ENCODE results near the gene EXOC3.

Gene EXOC3

DNA sequence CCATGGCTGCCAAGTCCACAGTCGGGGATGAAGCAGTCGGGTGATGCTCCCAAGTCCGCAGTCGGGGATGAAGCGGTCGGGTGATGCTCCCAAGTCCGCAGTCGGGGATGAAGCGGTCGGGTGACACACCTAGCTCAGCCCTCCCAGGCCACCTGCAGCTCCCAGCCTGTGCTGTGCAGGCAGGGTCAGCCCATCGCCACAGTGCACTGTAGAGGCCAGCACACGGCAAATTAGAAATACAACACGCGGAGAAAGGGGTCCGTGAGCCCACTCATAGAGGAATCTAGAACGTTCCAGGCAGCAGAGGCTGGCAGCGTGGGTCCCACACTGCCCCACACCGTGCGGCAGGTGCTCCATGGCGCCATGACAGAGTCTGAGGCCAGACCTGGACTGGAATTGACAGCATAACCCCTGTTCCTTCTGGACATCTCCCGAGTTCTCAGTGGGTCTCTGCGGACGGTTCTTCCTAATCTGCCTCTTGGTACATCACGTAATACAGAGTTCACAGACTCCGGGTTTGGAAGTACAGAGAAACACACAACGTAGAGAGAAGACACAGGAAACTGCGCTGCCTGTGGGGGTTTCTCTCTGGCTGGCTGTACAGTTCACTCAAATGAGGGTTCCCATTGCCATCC, 7.7 kb upstream of the EXOC3 start:
- no peak overlapping the region for H3K4me3 Mint-ChIP-seq
- H3K9me3 Mint-ChIP-seq = no peaks in the 10 kb centered on the region
- H3K36me3 Mint-ChIP-seq (ENCODE audit: low read depth) = no peaks in the 10 kb centered on the region
- no peaks in the 10 kb centered on the region for H3K4me1 Mint-ChIP-seq
- H3K27me3 Mint-ChIP-seq (ENCODE audit: low read depth) = peaks cover 3% of the 10 kb centered on the region
- TF ChIP-seq, protein P1, sequence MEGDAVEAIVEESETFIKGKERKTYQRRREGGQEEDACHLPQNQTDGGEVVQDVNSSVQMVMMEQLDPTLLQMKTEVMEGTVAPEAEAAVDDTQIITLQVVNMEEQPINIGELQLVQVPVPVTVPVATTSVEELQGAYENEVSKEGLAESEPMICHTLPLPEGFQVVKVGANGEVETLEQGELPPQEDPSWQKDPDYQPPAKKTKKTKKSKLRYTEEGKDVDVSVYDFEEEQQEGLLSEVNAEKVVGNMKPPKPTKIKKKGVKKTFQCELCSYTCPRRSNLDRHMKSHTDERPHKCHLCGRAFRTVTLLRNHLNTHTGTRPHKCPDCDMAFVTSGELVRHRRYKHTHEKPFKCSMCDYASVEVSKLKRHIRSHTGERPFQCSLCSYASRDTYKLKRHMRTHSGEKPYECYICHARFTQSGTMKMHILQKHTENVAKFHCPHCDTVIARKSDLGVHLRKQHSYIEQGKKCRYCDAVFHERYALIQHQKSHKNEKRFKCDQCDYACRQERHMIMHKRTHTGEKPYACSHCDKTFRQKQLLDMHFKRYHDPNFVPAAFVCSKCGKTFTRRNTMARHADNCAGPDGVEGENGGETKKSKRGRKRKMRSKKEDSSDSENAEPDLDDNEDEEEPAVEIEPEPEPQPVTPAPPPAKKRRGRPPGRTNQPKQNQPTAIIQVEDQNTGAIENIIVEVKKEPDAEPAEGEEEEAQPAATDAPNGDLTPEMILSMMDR (IDR thresholded peaks at IDR 0.05; ENCODE audit: unreplicated experiment in 3 of 3) = no peak
- peak overlapping the region in 1 of 3 experiments; percentile 10 for H3K27ac Mint-ChIP-seq

- no peak overlapping the region for H3K4me3 Mint-ChIP-seq
- no peaks in the 10 kb centered on the region for H3K9me3 Mint-ChIP-seq
- H3K4me1 Mint-ChIP-seq = no peaks in the 10 kb centered on the region
- H3K27me3 Mint-ChIP-seq (ENCODE audit: low read depth) = peaks cover 3% of the 10 kb centered on the region
- H3K36me3 Mint-ChIP-seq (ENCODE audit: low read depth) = no peaks in the 10 kb centered on the region
- H3K27ac Mint-ChIP-seq = no peak overlapping the region
- TF ChIP-seq, protein P1 (IDR thresholded peaks at IDR 0.05; ENCODE audit: unreplicated experiment in 3 of 3) = peak in 2 of 3 experiments; percentile 19 to 27
Observed at GRCh38 chr5:435961-436640, 6.9 kb upstream of the EXOC3 start.

DNA sequence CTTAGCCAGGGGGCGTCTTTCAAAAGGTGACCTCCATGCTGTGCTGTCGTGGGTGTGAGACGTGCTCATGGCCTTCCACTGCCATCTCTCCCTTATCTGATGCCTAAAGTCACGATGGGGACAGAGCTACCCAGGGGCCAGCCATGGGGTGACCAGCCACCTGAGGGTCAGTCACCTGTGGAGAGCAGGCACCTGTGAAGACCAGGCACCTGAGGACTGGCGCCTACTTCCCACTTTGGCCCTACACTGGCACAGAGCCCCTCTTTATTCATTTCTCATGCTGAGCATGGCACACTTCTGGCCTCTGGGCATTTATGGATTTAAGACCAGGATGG, 6.4 kb upstream of the EXOC3 start:
- peaks cover 3% of the 10 kb centered on the region for H3K27me3 Mint-ChIP-seq (ENCODE audit: low read depth)
- H3K4me3 Mint-ChIP-seq = no peak overlapping the region
- TF ChIP-seq, protein P1 (IDR thresholded peaks at IDR 0.05; ENCODE audit: unreplicated experiment in 3 of 3) = no peak
- H3K36me3 Mint-ChIP-seq (ENCODE audit: low read depth) = no peaks in the 10 kb centered on the region
- no peaks in the 10 kb centered on the region for H3K9me3 Mint-ChIP-seq
- H3K4me1 Mint-ChIP-seq = no peaks in the 10 kb centered on the region
- no peak overlapping the region for H3K27ac Mint-ChIP-seq

- Mint-ChIP-seq H3K4me1 (no peaks in the 10 kb centered on the region), H3K4me3 (no peak overlapping the region), H3K36me3 (ENCODE audit: low read depth) (no peaks in the 10 kb centered on the region), H3K27me3 (ENCODE audit: low read depth) (peaks cover 3% of the 10 kb centered on the region), H3K9me3 (no peaks in the 10 kb centered on the region), H3K27ac (no peak overlapping the region)
- TF ChIP-seq, protein P1 (IDR thresholded peaks at IDR 0.05; ENCODE audit: unreplicated experiment in 3 of 3) = no peak
Observed at GRCh38 chr5:437281-437771, 5.7 kb upstream of the EXOC3 start.

GRCh38 chr5:438481-438981, 4.4 kb upstream of the EXOC3 start:
- TF ChIP-seq, protein P1 (IDR thresholded peaks at IDR 0.05; ENCODE audit: unreplicated experiment in 3 of 3) = no peak
- Mint-ChIP-seq H3K36me3 (ENCODE audit: low read depth) (no peaks in the 10 kb centered on the region), H3K4me1 (no peaks in the 10 kb centered on the region), H3K9me3 (no peaks in the 10 kb centered on the region), H3K27me3 (ENCODE audit: low read depth) (peaks cover 3% of the 10 kb centered on the region), H3K4me3 (no peak overlapping the region), H3K27ac (no peak overlapping the region)

All from nephron (organoid).